CD4-positive, alpha-beta T cell treated with Interleukin-17A for 4 hours (primary cell): ENCODE measurements around the gene CLPTM1.

Source experiments
- DNase-seq: peaks from one replicate; pipeline ENCODE4 v3.0.0-alpha.2; 2020; ENCODE audit warnings: mixed read lengths

The CLPTM1 gene

GRCh38 chr19:45016388-45017314 lies 61.5 kb downstream of the CLPTM1 start:
- DNase-seq, result peak; percentile 72

DNA sequence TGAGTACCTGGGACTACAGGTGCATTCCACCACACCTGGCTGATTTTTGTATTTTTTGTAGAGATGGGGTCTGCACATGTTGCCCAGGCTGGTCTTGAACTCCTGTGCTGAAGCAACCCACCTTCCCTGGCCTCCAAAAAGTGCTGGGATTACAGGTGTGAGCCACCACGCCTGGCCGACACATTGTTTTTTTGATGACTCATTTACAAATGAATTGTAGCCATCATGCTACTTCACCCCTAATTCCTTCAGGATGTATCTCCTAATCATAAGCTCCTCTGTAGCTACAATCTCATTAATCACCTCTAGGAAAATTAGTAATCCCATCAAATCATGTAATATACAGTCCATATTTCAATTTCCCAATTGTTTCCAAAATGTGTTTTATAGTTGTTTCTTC lies 64.0 kb downstream of the CLPTM1 start:
- no peak for DNase-seq

DNA sequence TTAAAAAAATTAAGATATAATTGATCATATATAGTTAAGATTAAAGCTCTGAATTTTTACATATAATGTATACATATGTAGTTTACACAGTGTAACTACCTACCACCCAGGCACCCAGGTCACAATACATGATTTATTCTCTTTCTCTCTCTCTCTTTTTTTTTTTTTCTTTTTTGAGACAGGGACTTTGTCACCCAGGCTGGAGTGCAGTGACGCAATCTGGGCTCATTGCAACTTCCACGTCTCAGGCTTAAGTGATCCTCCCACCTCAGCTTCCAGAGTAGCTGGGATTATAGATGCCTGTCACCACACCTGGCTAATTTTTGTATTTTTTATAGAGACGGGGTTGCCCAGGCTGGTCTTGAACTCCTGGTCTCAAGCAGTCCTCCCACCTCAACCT lies 64.9 kb downstream of the CLPTM1 start:
- no peak for DNase-seq

- DNase-seq, result no peak
Observed at GRCh38 chr19:45021971-45022370, 66.8 kb downstream of the CLPTM1 start.

DNA sequence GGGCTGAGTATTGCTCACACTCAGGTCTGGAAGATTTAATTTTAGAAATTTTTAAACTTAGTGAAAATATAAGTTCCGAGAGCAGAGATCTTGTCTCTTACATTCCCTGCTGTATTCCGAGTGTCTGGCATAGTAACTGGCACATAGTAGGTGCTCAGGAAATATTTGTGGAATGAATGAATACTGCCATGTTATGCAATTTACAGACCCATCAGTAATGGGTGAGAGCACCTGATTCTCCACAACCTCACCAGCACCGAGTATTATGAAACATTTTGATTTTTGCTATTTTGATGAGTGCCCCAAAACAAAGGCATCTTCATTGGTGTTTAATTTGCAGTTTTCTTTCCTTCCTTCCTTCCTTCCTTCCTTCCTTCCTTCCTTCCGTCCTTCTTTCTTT lies 67.9 kb downstream of the CLPTM1 start:
- no peak for DNase-seq

- no peak for DNase-seq
Observed at GRCh38 chr19:45025264-45025663, 70.1 kb downstream of the CLPTM1 start.

- DNase-seq, result no peak
Observed at GRCh38 chr19:45027371-45027770, 72.2 kb downstream of the CLPTM1 start.

GRCh38 chr19:45030825-45031224 lies 75.6 kb downstream of the CLPTM1 start:
- DNase-seq, result no peak

GRCh38 chr19:45032421-45032820 lies 77.2 kb downstream of the CLPTM1 start:
- no peak for DNase-seq

- no peak for DNase-seq
Observed at GRCh38 chr19:45035755-45036154, 80.6 kb downstream of the CLPTM1 start.

DNA sequence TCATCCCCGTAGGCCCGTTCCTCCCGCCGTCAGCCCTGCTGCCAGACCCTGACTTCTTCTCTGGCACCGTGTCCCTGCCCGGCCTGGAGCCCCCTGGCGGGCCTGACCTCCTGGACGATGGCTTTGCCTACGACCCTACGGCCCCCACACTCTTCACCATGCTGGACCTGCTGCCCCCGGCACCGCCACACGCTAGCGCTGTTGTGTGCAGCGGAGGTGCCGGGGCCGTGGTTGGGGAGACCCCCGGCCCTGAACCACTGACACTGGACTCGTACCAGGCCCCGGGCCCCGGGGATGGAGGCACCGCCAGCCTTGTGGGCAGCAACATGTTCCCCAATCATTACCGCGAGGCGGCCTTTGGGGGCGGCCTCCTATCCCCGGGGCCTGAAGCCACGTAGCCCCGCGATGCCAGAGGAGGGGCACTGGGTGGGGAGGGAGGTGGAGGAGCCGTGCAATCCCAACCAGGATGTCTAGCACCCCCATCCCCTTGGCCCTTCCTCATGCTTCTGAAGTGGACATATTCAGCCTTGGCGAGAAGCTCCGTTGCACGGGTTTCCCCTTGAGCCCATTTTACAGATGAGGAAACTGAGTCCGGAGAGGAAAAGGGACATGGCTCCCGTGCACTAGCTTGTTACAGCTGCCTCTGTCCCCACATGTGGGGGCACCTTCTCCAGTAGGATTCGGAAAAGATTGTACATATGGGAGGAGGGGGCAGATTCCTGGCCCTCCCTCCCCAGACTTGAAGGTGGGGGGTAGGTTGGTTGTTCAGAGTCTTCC lies 82.4 kb downstream of the CLPTM1 start:
- DNase-seq, result no peak

GRCh38 chr19:45038931-45039893 lies 84.0 kb downstream of the CLPTM1 start, which contains the start of gene CLASRP:
TSS of gene CLASRP (plus strand) at chr19:45039045. CDS start at chr19:45040213, 1,168 bp downstream.
- peak; percentile 90 for DNase-seq

DNA sequence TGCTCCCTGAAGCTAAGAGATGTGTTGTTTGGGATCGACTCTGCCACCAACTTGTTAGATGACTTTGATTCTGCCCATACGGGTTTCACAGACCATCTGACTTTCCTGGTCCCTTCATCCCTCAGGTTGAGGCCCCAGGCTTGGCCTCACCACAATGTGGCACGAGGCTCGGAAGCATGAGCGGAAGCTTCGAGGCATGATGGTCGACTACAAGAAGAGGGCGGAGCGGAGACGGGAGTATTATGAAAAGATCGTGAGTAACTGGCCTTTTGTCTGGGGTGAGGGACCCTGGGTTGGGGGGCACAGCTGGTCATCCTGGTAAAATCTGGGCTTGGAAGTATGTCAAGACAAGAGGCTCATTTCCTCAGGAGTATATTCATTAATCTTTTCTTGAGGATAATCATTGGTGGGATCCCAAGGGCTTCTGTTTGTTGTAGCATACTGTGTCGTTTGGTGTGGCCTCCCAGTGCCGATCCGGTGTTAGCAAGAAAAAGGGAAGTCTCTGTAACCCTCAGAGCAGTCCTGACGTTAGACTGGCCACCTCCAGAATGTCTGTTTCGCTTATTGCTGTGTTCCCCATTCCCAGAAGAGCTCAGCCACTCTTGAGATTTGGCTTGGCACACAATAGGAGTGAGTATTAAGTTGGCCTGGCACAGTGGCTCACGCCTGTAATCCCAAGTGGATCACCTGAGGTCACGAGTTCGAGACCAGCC lies 85.0 kb downstream of the CLPTM1 start:
- DNase-seq, result no peak

DNA sequence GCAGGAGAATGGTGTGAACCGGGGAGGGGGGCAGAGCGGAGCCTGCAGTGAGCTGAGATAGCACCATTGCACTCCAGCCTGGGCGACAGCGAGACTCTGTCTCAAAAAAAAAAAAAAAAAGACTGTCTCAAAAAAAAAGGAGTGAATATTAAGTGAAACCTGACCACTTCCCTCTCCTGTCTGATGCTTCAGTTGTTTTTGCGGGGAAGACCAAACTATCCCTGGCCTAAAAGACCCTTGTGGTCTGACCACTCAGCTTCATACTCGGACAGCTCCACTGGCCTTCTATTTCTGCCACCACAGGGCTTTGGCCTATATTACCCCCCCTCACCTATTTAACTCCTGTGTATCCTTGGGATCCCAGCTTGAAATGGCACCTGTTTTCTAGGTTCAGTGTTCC lies 85.9 kb downstream of the CLPTM1 start:
- no peak for DNase-seq
